ENCODE data around the gene SAMD9L.

DNA sequence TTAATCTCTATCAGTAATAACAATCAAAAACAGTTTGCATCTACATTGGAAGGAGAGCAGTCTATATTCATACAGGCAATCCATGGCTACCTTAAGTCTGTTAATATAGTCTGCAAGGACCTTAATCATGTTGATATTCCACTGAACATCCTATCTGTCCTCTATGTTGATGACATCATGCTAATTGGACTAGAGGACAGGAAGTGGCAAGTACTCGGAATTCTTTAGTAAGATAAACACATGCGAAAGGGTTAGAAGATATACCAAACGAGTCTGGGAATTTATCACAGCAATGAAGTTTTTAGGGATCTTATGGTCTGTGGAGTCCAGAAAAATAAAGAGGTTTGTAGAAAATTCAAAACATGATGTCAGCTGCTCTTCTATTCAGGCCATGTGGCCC is 11.3 kb upstream of the SAMD9L start:
- TF ChIP-seq, protein P1, sequence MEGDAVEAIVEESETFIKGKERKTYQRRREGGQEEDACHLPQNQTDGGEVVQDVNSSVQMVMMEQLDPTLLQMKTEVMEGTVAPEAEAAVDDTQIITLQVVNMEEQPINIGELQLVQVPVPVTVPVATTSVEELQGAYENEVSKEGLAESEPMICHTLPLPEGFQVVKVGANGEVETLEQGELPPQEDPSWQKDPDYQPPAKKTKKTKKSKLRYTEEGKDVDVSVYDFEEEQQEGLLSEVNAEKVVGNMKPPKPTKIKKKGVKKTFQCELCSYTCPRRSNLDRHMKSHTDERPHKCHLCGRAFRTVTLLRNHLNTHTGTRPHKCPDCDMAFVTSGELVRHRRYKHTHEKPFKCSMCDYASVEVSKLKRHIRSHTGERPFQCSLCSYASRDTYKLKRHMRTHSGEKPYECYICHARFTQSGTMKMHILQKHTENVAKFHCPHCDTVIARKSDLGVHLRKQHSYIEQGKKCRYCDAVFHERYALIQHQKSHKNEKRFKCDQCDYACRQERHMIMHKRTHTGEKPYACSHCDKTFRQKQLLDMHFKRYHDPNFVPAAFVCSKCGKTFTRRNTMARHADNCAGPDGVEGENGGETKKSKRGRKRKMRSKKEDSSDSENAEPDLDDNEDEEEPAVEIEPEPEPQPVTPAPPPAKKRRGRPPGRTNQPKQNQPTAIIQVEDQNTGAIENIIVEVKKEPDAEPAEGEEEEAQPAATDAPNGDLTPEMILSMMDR (conservative IDR thresholded peaks at IDR 0.05; ENCODE audit: low read depth, low read length), result no peak
- TF ChIP-seq POLR2A (IDR thresholded peaks at IDR 0.05; ENCODE audit: low read depth, low read length) (no peak), CEBPB (IDR thresholded peaks at IDR 0.05; ENCODE audit: low read depth, low read length) (no peak), RCOR1 (IDR thresholded peaks at IDR 0.05; ENCODE audit: insufficient replicate concordance, low read length) (no peak)

All from IMR-90 (cell line).